Testis (tissue), 2 donors: ENCODE measurements around the gene ARPIN.

Source experiments
- CTCF ChIP-seq, 3 experiments: fragments of 450-650 bp in 2 of 3; fragments of 200-600 bp in 1 of 3; sonication (generic) in 1 of 3; IDR thresholded peaks; one replicate each; pipeline ENCODE4 v1.5.1; 2016 to 2019; ENCODE audit warnings: antibody characterized with exemption in 3 of 3, mild to moderate bottlenecking in 2 of 3, moderate library complexity in 1 of 3
- POLR2A ChIP-seq: fragments of 450-650 bp; IDR thresholded peaks from one replicate; pipeline ENCODE4 v1.6.1; 2017; ENCODE audit warnings: antibody characterized with exemption, mild to moderate bottlenecking, moderate library complexity

- TF ChIP-seq CTCF (IDR thresholded peaks at IDR 0.05) (no peak), POLR2A (no peak)
These were observed 14.6 kb downstream of the ARPIN start for GRCh38 chr15:89898146-89898545.
